Thoracic aorta (tissue), 2 donors: ENCODE results near the gene EFCAB9. TPM values are rescaled to one million over a fixed set of nuclear protein-coding genes. Genes with fewer than 3 reads are reported as not detected.
"Not testable (repeated sequence)": the region's sequence is repeated elsewhere in the genome, so short reads cannot be mapped to it uniquely, and the experiment has no call there.

ENCODE experiments used
- ATAC-seq: fragments of 150-250 bp; one replicate; pipeline ENCODE4 v1.8.0; 2017; ENCODE audit warnings: low read depth; ENCODE audit not compliant: insufficient number of reproducible peaks, low FRiP score
- DNase-seq: peaks from one replicate; pipeline ENCODE4 v3.0.0-alpha.2; 2020; ENCODE audit warnings: low spot score
- H3K27ac ChIP-seq, 2 donors: fragments of 200-600 bp; sonication (generic); 1 replicate in 1 of 2; 2 replicates in 1 of 2; pipeline ENCODE4 v1.5.1; 2016; ENCODE audit warnings: mild to moderate bottlenecking in 2 of 2, moderate library complexity in 2 of 2
- H3K27me3 ChIP-seq: fragments of 200-600 bp; sonication (generic); replicated peaks from 2 replicates; pipeline ENCODE4 v1.6.0; 2016; ENCODE audit warnings: mild to moderate bottlenecking; ENCODE audit not compliant: insufficient read depth
- H3K36me3 ChIP-seq: fragments of 200-600 bp; sonication (generic); one replicate; pipeline ENCODE4 v1.5.1; 2016
- H3K4me1 ChIP-seq, 2 donors: fragments of 200-600 bp; sonication (generic); 1 replicate in 1 of 2; 2 replicates in 1 of 2; pipeline versions ENCODE4 v1.5.1 to v1.6.0; 2016; ENCODE audit warnings: low read depth in 2 of 2, mild to moderate bottlenecking in 1 of 2; ENCODE audit not compliant: control insufficient read depth in 1 of 2
- H3K4me3 ChIP-seq: fragments of 200-600 bp; sonication (generic); 2 replicates; pipeline ENCODE4 v1.5.1; 2016; ENCODE audit warnings: mild to moderate bottlenecking
- H3K9me3 ChIP-seq: fragments of 200-600 bp; sonication (generic); 2 replicates; pipeline ENCODE4 v1.5.1; 2016
- CTCF ChIP-seq: fragments of 200-600 bp; sonication (generic); IDR thresholded peaks from one replicate; pipeline ENCODE4 v1.5.1; 2019; ENCODE audit warnings: antibody characterized with exemption
- total RNA-seq, 2 donors: library from RNA; depleted of rRNA; stranded (reverse); fragments of >200 nt; gene quantifications; one replicate each; pipeline versions ENCODE4 v1.1.0 to v1.2.3, GENCODE V29; 2016

EFCAB9 gene
- total RNA-seq, 2 donors from 2014 or later, result not detected

- no peak for DNase-seq
- no peaks in the 10 kb centered on the region for H3K27me3 ChIP-seq
- no peak for TF ChIP-seq CTCF
- no peak overlapping the region for H3K4me3 ChIP-seq
- H3K27ac ChIP-seq, result no peak overlapping the region
- no peaks in the 10 kb centered on the region for H3K4me1 ChIP-seq
- ATAC-seq, result no peak
- no peaks in the 10 kb centered on the region for H3K36me3 ChIP-seq
- no peaks in the 10 kb centered on the region for H3K9me3 ChIP-seq
Measured at GRCh38 chr5:172147857-172148256, 46.1 kb upstream of the EFCAB9 start.

- no peak for TF ChIP-seq CTCF
- DNase-seq (no peak), ATAC-seq (no peak)
- Histone ChIP-seq H3K9me3 (no peaks in the 10 kb centered on the region), H3K27ac (no peak overlapping the region), H3K4me1 (no peaks in the 10 kb centered on the region), H3K27me3 (no peaks in the 10 kb centered on the region), H3K36me3 (no peaks in the 10 kb centered on the region), H3K4me3 (no peak overlapping the region)
Measured at GRCh38 chr5:172148381-172148780, 45.6 kb upstream of the EFCAB9 start.

- no peak for TF ChIP-seq CTCF
- no peaks in the 10 kb centered on the region for H3K36me3 ChIP-seq
- H3K4me3 ChIP-seq, result no peak overlapping the region
- ATAC-seq, result no peak
- no peaks in the 10 kb centered on the region for H3K4me1 ChIP-seq
- no peaks in the 10 kb centered on the region for H3K9me3 ChIP-seq
- H3K27me3 ChIP-seq, result no peaks in the 10 kb centered on the region
- H3K27ac ChIP-seq, result no peak overlapping the region
- no peak for DNase-seq
Measured at GRCh38 chr5:172149073-172149472, 44.9 kb upstream of the EFCAB9 start.

GRCh38 chr5:172149481-172149880, 44.5 kb upstream of the EFCAB9 start:
- H3K4me1 ChIP-seq, H3K27ac ChIP-seq, H3K9me3 ChIP-seq, ATAC-seq, H3K27me3 ChIP-seq, H3K36me3 ChIP-seq, H3K4me3 ChIP-seq, DNase-seq: not testable (repeated sequence)

GRCh38 chr5:172150514-172151425, 43.2 kb upstream of the EFCAB9 start:
- Histone ChIP-seq H3K36me3 (peaks cover under 1% of the 10 kb centered on the region), H3K27ac (no peak overlapping the region), H3K4me1 (no peaks in the 10 kb centered on the region), H3K4me3 (no peak overlapping the region), H3K9me3 (no peaks in the 10 kb centered on the region), H3K27me3 (no peaks in the 10 kb centered on the region)
- DNase-seq (no peak), ATAC-seq (no peak)
- TF ChIP-seq CTCF, result no peak
